Mesenchymal stem cell (in vitro differentiated cells and primary cell): Measurements from ENCODE around the gene MTA3.

Experiments used
- DNase-seq: peaks from one replicate; pipeline ENCODE4 v3.0.0-alpha.2; 2013
- H2AFZ ChIP-seq: one replicate; pipeline ENCODE4 v1.6.1; 2013; ENCODE audit warnings: low read depth, mild to moderate bottlenecking, control low read depth, inconsistent platforms, low read length, moderate library complexity
- H2AK5ac ChIP-seq: 2 replicates; pipeline ENCODE4 v1.6.1; 2013; ENCODE audit warnings: low read length, moderate library complexity, mild to moderate bottlenecking, inconsistent platforms; ENCODE audit not compliant: severe bottlenecking
- H2BK120ac ChIP-seq: one replicate; pipeline ENCODE4 v1.6.1; 2013; ENCODE audit warnings: low read depth, mild to moderate bottlenecking, inconsistent platforms, low read length, moderate library complexity
- H2BK12ac ChIP-seq, 2 experiments: one replicate each; pipeline ENCODE4 v1.6.1; 2013; ENCODE audit warnings: inconsistent platforms in 2 of 2, low read length in 2 of 2, mild to moderate bottlenecking in 2 of 2, moderate library complexity in 2 of 2, control low read depth in 1 of 2
- H2BK15ac ChIP-seq: one replicate; pipeline ENCODE4 v1.6.1; 2013; ENCODE audit warnings: mild to moderate bottlenecking, low read depth, inconsistent platforms; ENCODE audit not compliant: poor library complexity, severe bottlenecking
- H2BK5ac ChIP-seq: 2 replicates; pipeline ENCODE4 v1.6.1; 2013; ENCODE audit warnings: low read depth, mild to moderate bottlenecking, low read length, control low read depth, inconsistent platforms; ENCODE audit not compliant: poor library complexity, severe bottlenecking
- H3K14ac ChIP-seq, 2 experiments: one replicate each; pipeline ENCODE4 v1.6.1; 2013; ENCODE audit warnings: inconsistent platforms in 2 of 2, low read length in 2 of 2, control low read depth in 1 of 2, mild to moderate bottlenecking in 1 of 2, moderate library complexity in 1 of 2
- H3K18ac ChIP-seq, 2 experiments: one replicate each; pipeline ENCODE4 v1.6.1; 2013; ENCODE audit warnings: inconsistent platforms in 2 of 2, low read length in 2 of 2, control low read depth in 1 of 2, low read depth in 1 of 2, mild to moderate bottlenecking in 1 of 2
- H3K23ac ChIP-seq, 2 experiments: one replicate each; pipeline ENCODE4 v1.6.1; 2013; ENCODE audit warnings: inconsistent platforms in 2 of 2, low read length in 2 of 2, mild to moderate bottlenecking in 2 of 2, moderate library complexity in 2 of 2, control low read depth in 1 of 2
- H3K27ac ChIP-seq: 2 replicates; pipeline ENCODE4 v1.5.1; 2013; ENCODE audit warnings: mild to moderate bottlenecking, moderate library complexity, low read length, control low read depth, inconsistent platforms; ENCODE audit not compliant: poor library complexity, severe bottlenecking
- H3K27me3 ChIP-seq, 2 experiments: 2 replicates each; pipeline versions ENCODE4 v1.6.1 to v1.7.0; 2013; ENCODE audit warnings: low read length in 2 of 2, mild to moderate bottlenecking in 2 of 2, moderate library complexity in 2 of 2, control low read depth in 1 of 2, inconsistent platforms in 1 of 2; ENCODE audit not compliant: control insufficient read depth in 1 of 2, insufficient read depth in 1 of 2
- H3K36me3 ChIP-seq, 2 experiments: 2 replicates each; pipeline versions ENCODE4 v1.6.1 to v1.7.0; 2013; ENCODE audit warnings: low read length in 2 of 2, control low read depth in 1 of 2, inconsistent platforms in 1 of 2, low read depth in 1 of 2, mild to moderate bottlenecking in 1 of 2; ENCODE audit not compliant: insufficient read depth in 2 of 2, control insufficient read depth in 1 of 2
- H3K4ac ChIP-seq, 2 experiments: one replicate each; pipeline ENCODE4 v1.6.1; 2013; ENCODE audit warnings: inconsistent platforms in 2 of 2, low read length in 2 of 2, mild to moderate bottlenecking in 2 of 2, moderate library complexity in 2 of 2, control low read depth in 1 of 2, low read depth in 1 of 2
- H3K4me1 ChIP-seq: 2 replicates; pipeline ENCODE4 v1.6.1; 2013; ENCODE audit warnings: low read depth, low read length, control low read depth; ENCODE audit not compliant: control insufficient read depth, insufficient read depth
- H3K4me2 ChIP-seq: 2 replicates; pipeline ENCODE4 v1.6.1; 2013; ENCODE audit warnings: low read length, mild to moderate bottlenecking, inconsistent platforms; ENCODE audit not compliant: poor library complexity, severe bottlenecking
- H3K4me3 ChIP-seq, 2 experiments: 2 replicates each; pipeline versions ENCODE4 v1.5.1 to v1.7.0; 2013; ENCODE audit warnings: low read length in 2 of 2, mild to moderate bottlenecking in 2 of 2, control low read depth in 1 of 2, low read depth in 1 of 2; ENCODE audit not compliant: insufficient read depth in 1 of 2
- H3K79me1 ChIP-seq: replicated peaks from 2 replicates; pipeline ENCODE4 v1.6.1; 2013; ENCODE audit warnings: mild to moderate bottlenecking, control low read depth, low read length, inconsistent platforms; ENCODE audit not compliant: poor library complexity, severe bottlenecking
- H3K9ac ChIP-seq: 2 replicates; pipeline ENCODE4 v1.7.0; 2013; ENCODE audit warnings: mild to moderate bottlenecking, low read length, moderate library complexity
- H3K9me3 ChIP-seq: 2 replicates; pipeline ENCODE4 v1.7.0; 2013; ENCODE audit warnings: mild to moderate bottlenecking, low read length; ENCODE audit not compliant: control insufficient read depth
- H4K8ac ChIP-seq: one replicate; pipeline ENCODE4 v1.6.1; 2013; ENCODE audit warnings: inconsistent platforms, mild to moderate bottlenecking, low read length, moderate library complexity
- H4K91ac ChIP-seq: one replicate; pipeline ENCODE4 v1.6.1; 2013; ENCODE audit warnings: mild to moderate bottlenecking, low read length, inconsistent platforms
- WGBS: methylation state at CpG from one replicate; pipeline ENCODE4 v1.1.7; 2013; ENCODE audit warnings: mixed read lengths; 5-methylcytosine and 5-hydroxymethylcytosine counted together

MTA3 gene

DNA sequence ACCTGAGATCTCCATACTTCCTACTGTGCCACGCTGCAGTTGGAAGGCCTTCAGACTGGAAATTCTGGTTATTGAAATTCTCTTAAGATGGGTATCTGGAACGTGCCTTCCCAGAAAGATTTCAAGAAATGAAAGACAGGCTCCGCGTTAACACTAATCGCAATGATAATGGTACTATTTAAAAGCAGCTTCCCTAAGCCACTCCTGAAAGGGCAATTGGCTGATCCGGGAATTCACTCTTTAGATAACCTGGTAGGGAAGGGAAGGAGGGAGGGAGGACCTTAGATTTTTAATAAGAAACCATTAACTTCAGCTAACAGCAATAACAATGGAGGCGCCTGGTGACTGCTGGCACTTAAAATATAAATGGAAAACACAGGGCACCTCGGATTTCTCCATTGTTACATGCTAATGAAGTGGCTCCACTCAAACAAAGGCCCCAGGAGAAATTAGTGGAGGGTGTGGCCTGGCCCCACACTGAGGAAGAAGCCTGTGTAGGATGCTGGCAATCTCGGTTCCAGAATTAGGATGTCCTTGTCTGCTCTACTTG is 22.5 kb upstream of the MTA3 start:
- no peak overlapping the region for H3K23ac ChIP-seq
- H2BK12ac ChIP-seq: no peak overlapping the region

DNA sequence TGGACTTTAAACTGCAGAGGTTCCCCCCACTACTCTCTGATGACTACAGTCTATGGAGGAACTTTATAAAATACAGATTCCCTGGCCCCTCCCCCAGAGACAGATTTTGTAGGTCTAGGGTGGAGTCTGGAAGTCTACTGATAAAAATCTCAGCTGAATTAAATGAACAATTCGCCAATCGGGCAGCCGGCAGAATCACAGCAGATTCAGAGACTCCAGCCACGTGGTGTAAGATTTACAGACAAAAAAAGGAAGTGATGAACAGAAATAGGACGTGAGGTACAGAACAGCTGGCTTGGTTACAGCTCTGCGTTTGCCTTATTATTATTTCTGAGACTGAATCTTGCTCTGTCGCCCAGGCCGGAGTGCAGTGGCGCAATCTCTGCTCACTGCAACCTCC is 21.4 kb upstream of the MTA3 start:
- H2BK12ac ChIP-seq: no peak overlapping the region
- H2BK120ac ChIP-seq: no peak overlapping the region
- no peaks in the 10 kb centered on the region for H3K9me3 ChIP-seq
- no peaks in the 10 kb centered on the region for H3K27me3 ChIP-seq
- no peak overlapping the region for H2BK5ac ChIP-seq
- H3K14ac ChIP-seq: no peak overlapping the region
- no peaks in the 10 kb centered on the region for H3K36me3 ChIP-seq
- no peak overlapping the region for H4K8ac ChIP-seq
- no peak overlapping the region for H3K18ac ChIP-seq
- H3K4ac ChIP-seq: no peak overlapping the region
- no peak overlapping the region for H2AFZ ChIP-seq
- H3K9ac ChIP-seq: no peak overlapping the region
- H3K79me1 ChIP-seq: no peaks in the 10 kb centered on the region
- 88% methylated on average over 9 of the region's 9 CpGs for WGBS
- no peaks in the 10 kb centered on the region for H3K4me1 ChIP-seq
- H3K4me3 ChIP-seq: no peak overlapping the region
- no peak overlapping the region for H3K23ac ChIP-seq
- H4K91ac ChIP-seq: no peak overlapping the region
- no peak overlapping the region for H2AK5ac ChIP-seq
- no peak overlapping the region for H3K4me2 ChIP-seq
- no peak overlapping the region for H3K27ac ChIP-seq
- no peak overlapping the region for H2BK15ac ChIP-seq
- DNase-seq: no peak

More for the DNA sequence above, 22.5 kb upstream of the MTA3 start:
- Histone ChIP-seq H2AK5ac (no peak overlapping the region), H3K79me1 (no peaks in the 10 kb centered on the region), H2BK120ac (no peak overlapping the region), H3K27me3 (no peaks in the 10 kb centered on the region), H3K36me3 (no peaks in the 10 kb centered on the region), H3K4me1 (no peaks in the 10 kb centered on the region), H2AFZ (no peak overlapping the region), H2BK15ac (no peak overlapping the region), H3K9me3 (no peaks in the 10 kb centered on the region), H3K18ac (no peak overlapping the region), H3K14ac (no peak overlapping the region), H3K4ac (no peak overlapping the region), H4K91ac (no peak overlapping the region), H3K9ac (no peak overlapping the region), H3K4me3 (no peak overlapping the region), H4K8ac (no peak overlapping the region), H3K27ac (no peak overlapping the region), H2BK5ac (no peak overlapping the region), H3K4me2 (no peak overlapping the region)
- DNase-seq: no peak
- WGBS: 53% methylated on average over 7 of the region's 9 CpGs

DNA sequence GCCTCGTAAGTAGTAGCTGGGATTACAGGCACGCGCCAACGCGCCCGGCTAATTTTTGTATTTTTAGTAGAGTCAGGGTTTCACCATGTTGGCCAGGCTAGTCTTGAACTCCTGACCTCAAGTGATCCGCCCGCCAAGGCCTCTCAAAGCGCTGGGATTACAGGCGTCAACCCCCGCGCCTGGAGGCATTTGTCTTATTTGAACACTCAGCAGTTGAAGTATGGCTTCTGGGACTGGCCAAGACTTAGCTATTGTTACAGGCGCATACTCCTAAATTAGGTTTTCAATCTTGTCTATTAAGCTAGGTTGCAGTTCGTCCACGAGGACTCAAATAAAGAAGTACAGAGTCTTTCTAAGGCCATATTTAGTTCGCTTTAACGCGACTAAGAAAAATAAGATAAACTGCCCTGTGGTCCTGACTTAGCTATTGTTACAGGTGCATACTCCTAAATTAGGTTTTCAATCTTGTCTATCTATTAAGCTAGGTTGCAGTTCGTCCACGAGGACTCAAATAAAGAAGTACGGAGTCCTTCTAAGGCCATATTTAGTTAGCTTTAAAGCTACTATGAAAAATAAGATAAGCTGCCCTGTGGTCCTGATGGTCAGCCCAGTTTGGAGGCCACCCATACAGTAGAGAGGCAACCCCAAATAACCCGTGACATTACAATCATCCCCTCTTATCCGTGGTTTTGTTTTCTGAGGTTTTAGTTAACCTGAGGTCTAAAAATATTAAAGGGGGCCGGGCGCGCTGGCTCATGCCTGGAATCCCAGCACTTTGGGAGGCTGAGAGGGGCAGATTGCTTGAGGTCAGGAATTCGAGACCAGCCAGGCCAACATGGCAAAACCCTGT is 20.8 kb upstream of the MTA3 start:
- Histone ChIP-seq H3K9me3 (no peaks in the 10 kb centered on the region), H3K9ac (no peak overlapping the region), H3K18ac (no peak overlapping the region), H2AFZ (no peak overlapping the region), H3K23ac (no peak overlapping the region), H3K4me1 (no peaks in the 10 kb centered on the region), H3K27me3 (no peaks in the 10 kb centered on the region), H2BK120ac (no peak overlapping the region), H3K79me1 (no peaks in the 10 kb centered on the region), H2AK5ac (no peak overlapping the region), H2BK5ac (no peak overlapping the region), H4K8ac (no peak overlapping the region), H3K36me3 (no peaks in the 10 kb centered on the region), H3K4me3 (no peak overlapping the region), H3K4me2 (no peak overlapping the region), H4K91ac (no peak overlapping the region), H3K14ac (no peak overlapping the region), H3K4ac (no peak overlapping the region), H3K27ac (no peak overlapping the region), H2BK12ac (no peak overlapping the region), H2BK15ac (no peak overlapping the region)
- no peak for DNase-seq
- 95% methylated on average over 26 of the region's 27 CpGs for WGBS

DNA sequence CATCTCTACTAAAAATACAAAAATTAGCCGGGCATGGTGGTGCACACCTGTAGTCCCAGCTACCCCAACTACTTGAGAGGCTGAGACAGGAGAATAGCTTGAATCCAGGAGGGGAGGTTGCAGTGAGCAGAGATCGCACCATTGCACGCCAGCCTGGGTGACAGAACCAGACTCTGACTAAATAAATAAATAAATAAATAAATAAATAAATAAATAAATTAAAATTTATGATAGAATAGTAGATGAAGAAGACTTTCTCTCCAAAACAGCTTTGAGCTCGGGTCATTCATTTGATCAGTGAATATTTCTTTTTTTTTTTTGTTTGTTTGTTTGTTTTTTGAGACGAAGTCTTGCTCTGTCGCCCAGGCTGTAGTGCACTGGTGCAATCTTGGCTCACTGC is 17.6 kb upstream of the MTA3 start:
- Histone ChIP-seq H3K23ac (no peak overlapping the region), H3K9me3 (no peaks in the 10 kb centered on the region), H3K4me3 (no peak overlapping the region), H3K4ac (no peak overlapping the region), H4K91ac (no peak overlapping the region), H3K27me3 (peaks cover 0 to 7% of the 10 kb centered on the region in 2 experiments), H4K8ac (no peak overlapping the region), H3K9ac (no peak overlapping the region), H3K79me1 (no peaks in the 10 kb centered on the region), H2AFZ (no peak overlapping the region), H3K27ac (no peak overlapping the region), H3K4me2 (no peak overlapping the region), H2BK12ac (no peak overlapping the region), H3K14ac (no peak overlapping the region), H2AK5ac (no peak overlapping the region), H3K4me1 (no peaks in the 10 kb centered on the region), H3K36me3 (no peaks in the 10 kb centered on the region), H2BK15ac (no peak overlapping the region), H3K18ac (no peak overlapping the region), H2BK120ac (no peak overlapping the region), H2BK5ac (no peak overlapping the region)
- WGBS: 90% methylated on average over 2 of the region's 6 CpGs
- no peak for DNase-seq
